Caco-2 (cell line): ENCODE measurements around the gene PDE2A. TPM values are rescaled to one million over a fixed set of nuclear protein-coding genes. Genes with fewer than 3 reads are reported as not detected.

Experiments used
- BruUV-seq: library from RNA; stranded (reverse); fragments of 400-500 nt; replicated peaks from 2 replicates; lab custom pipeline; 2021; lab: Mats Ljungman, UMichigan
- CTCF ChIA-PET: fragments of 300-600 bp; sonication (Branson Sonifier 250); formaldehyde crosslinking; loops from one replicate; lab custom pipeline; 2022; ENCODE audit warnings: antibody characterized with exemption; lab: Charles Lee
- POLR2A ChIA-PET: fragments of 300-600 bp; sonication (Branson Sonifier 250); formaldehyde crosslinking; loops from one replicate; lab custom pipeline; 2022; ENCODE audit warnings: antibody characterized with exemption; lab: Charles Lee
- DNase-seq, 2 experiments: peaks; one replicate each; pipeline versions ENCODE4 v3.0.0 to v3.0.0-alpha.2; 2020 to 2022
- H3K27me3 ChIP-seq: replicated peaks from 2 replicates; pipeline ENCODE4 v1.6.0; 2011; ENCODE audit warnings: low read length; ENCODE audit not compliant: control insufficient read depth, insufficient read depth
- H3K36me3 ChIP-seq: 2 replicates; pipeline ENCODE4 v1.5.1; 2011; ENCODE audit warnings: low read length; ENCODE audit not compliant: control insufficient read depth, insufficient read depth
- H3K4me1 ChIP-seq: fragments of 250-450 bp; sonication (Bioruptor Pico); 2 replicates; pipeline ENCODE4 v1.5.1; 2020; ENCODE audit warnings: mild to moderate bottlenecking
- H3K4me3 ChIP-seq: 2 replicates; pipeline ENCODE4 v1.5.1; 2011; ENCODE audit warnings: low read depth, mild to moderate bottlenecking, control low read depth, low read length
- H3K9me3 ChIP-seq: fragments of 250-450 bp; sonication (Bioruptor Pico); 2 replicates; pipeline ENCODE4 v1.5.1; 2020; ENCODE audit warnings: mild to moderate bottlenecking, moderate library complexity
- H3K27ac Mint-ChIP-seq: one replicate; pipeline ENCODE4 v1.8.0; 2022; ENCODE audit warnings: mixed read lengths; ENCODE audit not compliant: unreplicated experiment
- H3K27me3 Mint-ChIP-seq: one replicate; pipeline ENCODE4 v1.8.0; 2022; ENCODE audit warnings: mixed read lengths; ENCODE audit not compliant: insufficient read depth, unreplicated experiment
- H3K36me3 Mint-ChIP-seq: one replicate; pipeline ENCODE4 v1.8.0; 2022; ENCODE audit warnings: mild to moderate bottlenecking, mixed read lengths; ENCODE audit not compliant: insufficient read depth, unreplicated experiment
- H3K4me1 Mint-ChIP-seq: one replicate; pipeline ENCODE4 v1.8.0; 2022; ENCODE audit warnings: low read depth, mixed read lengths; ENCODE audit not compliant: unreplicated experiment
- H3K4me3 Mint-ChIP-seq: one replicate; pipeline ENCODE4 v1.8.0; 2022; ENCODE audit warnings: mild to moderate bottlenecking, moderate library complexity, mixed read lengths; ENCODE audit not compliant: unreplicated experiment
- H3K9me3 Mint-ChIP-seq: one replicate; pipeline ENCODE4 v1.8.0; 2022; ENCODE audit warnings: mixed read lengths; ENCODE audit not compliant: unreplicated experiment
- intact Hi-C: fragments of 100-400 bp; cut with micrococcal nuclease; formaldehyde crosslinking; loops from one replicate; pipeline ENCODE4 v1.10.0; 2022; ENCODE audit not compliant: unreplicated experiment
- total RNA-seq: library from RNA; stranded (reverse); gene quantifications from 2 replicates; pipeline ENCODE4 v1.2.3, GENCODE V29; 2022
- TF ChIP-seq, protein P1 (sequence below), 2 experiments: fragments of 200-600 bp in 1 of 2; IDR thresholded peaks; 1 replicate in 1 of 2; 2 replicates in 1 of 2; pipeline versions ENCODE4 v1.5.1 to v1.8.0; 2011 to 2022; ENCODE audit warnings: antibody characterized with exemption in 1 of 2, control low read depth in 1 of 2, inconsistent platforms in 1 of 2, low read depth in 1 of 2, low read length in 1 of 2, mild to moderate bottlenecking in 1 of 2, moderate library complexity in 1 of 2; ENCODE audit not compliant: insufficient read depth in 1 of 2, severe bottlenecking in 1 of 2, unreplicated experiment in 1 of 2

Gene PDE2A
- total RNA-seq, 1 experiment from 2014 or later = 1.4 TPM

DNA sequence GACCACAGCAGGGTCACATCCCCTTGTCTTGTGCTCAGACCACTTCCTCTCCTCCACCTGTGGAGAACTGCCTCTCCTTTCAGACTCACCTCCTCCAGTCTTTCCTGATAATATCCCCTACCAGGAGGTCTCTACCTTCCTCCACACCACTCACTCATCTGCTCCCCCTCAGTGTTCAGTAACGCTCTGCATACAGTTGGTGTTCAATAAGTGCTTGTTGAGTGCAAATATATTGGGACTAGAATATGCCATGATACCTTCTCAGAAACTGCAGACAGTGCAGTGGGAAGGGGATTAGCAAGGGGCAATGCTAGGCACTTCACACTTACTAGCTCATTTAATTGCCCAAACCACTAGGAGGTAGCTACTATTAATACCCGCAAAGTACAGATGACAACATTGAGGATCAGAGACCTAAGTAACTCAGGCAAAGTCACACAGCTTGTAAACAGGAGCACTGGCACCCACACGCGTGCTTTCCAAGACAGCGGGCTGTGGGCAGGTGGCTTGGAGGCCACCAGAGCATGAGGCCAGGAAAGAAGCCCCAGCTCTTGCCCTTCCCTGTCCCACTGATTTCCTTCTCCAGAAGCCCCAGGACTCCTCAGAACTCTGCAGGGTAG, 8.1 kb upstream of the PDE2A start:
- peaks cover 18% of the 10 kb centered on the region for H3K27me3 Mint-ChIP-seq
- ChIA-PET CTCF (interaction anchor here (0.7 to 2.8 kb wide), 4 partner anchors 17 to 211 kb away, joined by 3 to 56 read pairs (median 7); no protein-coding TSS in a partner anchor), POLR2A (interaction anchor here (0.5 kb wide), 1 partner anchor 460 kb away, joined by 3 read pairs; the partner anchor contains the start of gene FCHSD2)
- peaks cover 6% of the 10 kb centered on the region for H3K4me1 Mint-ChIP-seq
- H3K4me3 Mint-ChIP-seq = no peak overlapping the region
- no peaks in the 10 kb centered on the region for H3K9me3 Mint-ChIP-seq
- peaks cover 2% of the 10 kb centered on the region for H3K36me3 ChIP-seq
- intact Hi-C loops = no loop called here
- H3K9me3 ChIP-seq = no peaks in the 10 kb centered on the region
- no peaks in the 10 kb centered on the region for H3K27me3 ChIP-seq
- TF ChIP-seq, protein P1, sequence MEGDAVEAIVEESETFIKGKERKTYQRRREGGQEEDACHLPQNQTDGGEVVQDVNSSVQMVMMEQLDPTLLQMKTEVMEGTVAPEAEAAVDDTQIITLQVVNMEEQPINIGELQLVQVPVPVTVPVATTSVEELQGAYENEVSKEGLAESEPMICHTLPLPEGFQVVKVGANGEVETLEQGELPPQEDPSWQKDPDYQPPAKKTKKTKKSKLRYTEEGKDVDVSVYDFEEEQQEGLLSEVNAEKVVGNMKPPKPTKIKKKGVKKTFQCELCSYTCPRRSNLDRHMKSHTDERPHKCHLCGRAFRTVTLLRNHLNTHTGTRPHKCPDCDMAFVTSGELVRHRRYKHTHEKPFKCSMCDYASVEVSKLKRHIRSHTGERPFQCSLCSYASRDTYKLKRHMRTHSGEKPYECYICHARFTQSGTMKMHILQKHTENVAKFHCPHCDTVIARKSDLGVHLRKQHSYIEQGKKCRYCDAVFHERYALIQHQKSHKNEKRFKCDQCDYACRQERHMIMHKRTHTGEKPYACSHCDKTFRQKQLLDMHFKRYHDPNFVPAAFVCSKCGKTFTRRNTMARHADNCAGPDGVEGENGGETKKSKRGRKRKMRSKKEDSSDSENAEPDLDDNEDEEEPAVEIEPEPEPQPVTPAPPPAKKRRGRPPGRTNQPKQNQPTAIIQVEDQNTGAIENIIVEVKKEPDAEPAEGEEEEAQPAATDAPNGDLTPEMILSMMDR (IDR thresholded peaks at IDR 0.05; ENCODE audit: insufficient read depth in 1 of 2, low read depth in 1 of 2, low read length in 1 of 2, severe bottlenecking in 1 of 2, unreplicated experiment in 1 of 2) = no peak
- no peak overlapping the region for H3K27ac Mint-ChIP-seq
- H3K4me3 ChIP-seq = no peak overlapping the region
- peaks cover 36% of the 10 kb centered on the region for H3K36me3 Mint-ChIP-seq
- H3K4me1 ChIP-seq = no peaks in the 10 kb centered on the region
- no peak for DNase-seq
- BruUV-seq = TSS peak; percentile 13

DNA sequence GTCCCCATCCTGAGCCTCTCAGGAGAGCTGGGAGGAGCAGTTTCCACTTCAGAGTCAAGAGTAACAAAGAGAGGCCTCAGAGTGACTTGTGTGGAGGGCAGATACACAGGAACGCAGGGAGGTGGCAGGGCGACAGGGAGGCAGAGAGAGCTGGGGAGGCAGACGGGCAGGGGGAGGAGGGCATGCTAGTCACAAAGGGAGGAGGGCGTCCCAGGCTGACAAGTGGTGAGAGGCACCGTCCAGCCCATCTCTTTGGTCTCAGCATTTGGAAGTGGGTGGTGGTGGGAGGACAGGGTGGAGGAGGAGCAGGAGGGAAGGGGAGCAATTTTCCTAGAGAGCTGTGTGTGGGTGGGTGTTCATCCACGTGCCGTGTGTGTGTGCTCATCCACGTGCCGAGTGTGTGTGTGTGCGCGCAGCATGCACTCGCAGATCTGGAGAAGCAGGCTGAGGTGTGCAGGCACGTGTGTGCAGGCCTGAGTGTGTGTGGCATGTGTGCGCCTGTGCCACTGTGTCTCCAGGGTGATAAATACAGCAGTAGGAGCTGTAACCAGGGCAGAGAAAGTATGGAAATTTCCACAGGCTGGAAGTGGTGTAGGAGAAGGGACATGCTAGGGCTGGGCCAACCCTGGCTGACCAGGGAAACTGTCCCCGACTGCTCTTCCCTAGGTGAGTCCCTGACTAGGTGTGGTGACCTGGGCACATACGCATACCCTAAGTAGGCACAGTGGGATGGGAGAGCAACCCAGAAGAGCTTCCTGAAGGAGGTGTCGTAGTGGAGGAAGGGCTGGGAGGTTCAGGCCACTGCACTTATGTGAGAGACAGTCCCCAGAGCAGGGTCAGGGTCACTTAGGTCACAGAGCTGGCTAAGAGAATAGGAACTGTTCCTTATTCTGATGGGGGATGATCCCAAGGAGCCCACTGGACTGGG, 7.3 kb upstream of the PDE2A start:
- no peaks in the 10 kb centered on the region for H3K9me3 ChIP-seq
- H3K36me3 ChIP-seq = peaks cover 2% of the 10 kb centered on the region
- H3K9me3 Mint-ChIP-seq = no peaks in the 10 kb centered on the region
- BruUV-seq = no TSS peak
- H3K4me1 ChIP-seq = no peaks in the 10 kb centered on the region
- ChIA-PET POLR2A (no interaction called here), CTCF (interaction anchor here (0.7 to 2.4 kb wide), 4 partner anchors 17 to 210 kb away, joined by 3 to 11 read pairs (median 4); no protein-coding TSS in a partner anchor)
- peaks cover 36% of the 10 kb centered on the region for H3K36me3 Mint-ChIP-seq
- TF ChIP-seq, protein P1 (IDR thresholded peaks at IDR 0.05; ENCODE audit: insufficient read depth in 1 of 2, low read depth in 1 of 2, low read length in 1 of 2, severe bottlenecking in 1 of 2, unreplicated experiment in 1 of 2) = no peak
- H3K4me1 Mint-ChIP-seq = peaks cover 6% of the 10 kb centered on the region
- DNase-seq = no peak
- H3K4me3 Mint-ChIP-seq = no peak overlapping the region
- H3K27me3 ChIP-seq = no peaks in the 10 kb centered on the region
- intact Hi-C loops = no loop called here
- peaks cover 21% of the 10 kb centered on the region for H3K27me3 Mint-ChIP-seq
- H3K27ac Mint-ChIP-seq = no peak overlapping the region
- H3K4me3 ChIP-seq = no peak overlapping the region

DNA sequence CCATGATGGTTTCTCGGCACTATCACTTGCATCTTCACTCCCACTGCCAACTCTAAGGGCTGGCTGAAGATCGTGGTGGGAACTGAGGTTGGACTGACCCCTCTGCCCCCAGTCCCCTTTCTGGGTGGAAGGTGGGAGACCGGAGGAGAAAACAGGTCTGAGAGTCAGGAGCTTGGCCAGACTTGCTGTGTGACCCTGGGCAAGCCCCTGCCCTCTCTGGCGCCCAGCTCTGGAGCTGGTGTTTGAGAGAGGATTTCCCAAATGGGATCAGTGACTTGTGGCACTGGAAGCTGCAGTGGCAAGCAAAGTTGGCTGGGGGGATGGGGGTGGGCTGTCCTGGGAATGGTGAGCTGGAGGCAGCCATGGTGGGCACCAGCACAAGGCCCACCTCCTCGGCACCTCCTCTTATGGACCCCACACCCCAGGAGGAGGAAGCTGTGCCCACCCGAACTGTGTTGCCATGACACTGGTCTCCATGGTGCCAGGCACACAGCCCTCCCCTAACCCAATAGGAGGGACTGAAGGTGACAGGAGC, 6.5 kb upstream of the PDE2A start:
- H3K9me3 ChIP-seq = no peaks in the 10 kb centered on the region
- Mint-ChIP-seq H3K27me3 (peaks cover 21% of the 10 kb centered on the region), H3K4me3 (no peak overlapping the region), H3K27ac (no peak overlapping the region), H3K36me3 (peaks cover 36% of the 10 kb centered on the region), H3K9me3 (no peaks in the 10 kb centered on the region), H3K4me1 (peaks cover 6% of the 10 kb centered on the region)
- no TSS peak for BruUV-seq
- TF ChIP-seq, protein P1 (IDR thresholded peaks at IDR 0.05; ENCODE audit: insufficient read depth in 1 of 2, low read depth in 1 of 2, low read length in 1 of 2, severe bottlenecking in 1 of 2, unreplicated experiment in 1 of 2) = no peak
- H3K4me1 ChIP-seq = no peaks in the 10 kb centered on the region
- H3K27me3 ChIP-seq = no peaks in the 10 kb centered on the region; the same call in 1 of the 2 replicates
- ChIA-PET CTCF (interaction anchor here (1.2 to 2.4 kb wide), 3 partner anchors 82 to 209 kb away, joined by 4 to 11 read pairs (median 6); no protein-coding TSS in a partner anchor), POLR2A (no interaction called here)
- H3K36me3 ChIP-seq = peaks cover 2% of the 10 kb centered on the region
- no peak overlapping the region for H3K4me3 ChIP-seq
- DNase-seq = no peak
- intact Hi-C loops = no loop called here
